ENCODE results near the gene BICDL1. TPM values are rescaled to one million over a fixed set of nuclear protein-coding genes. Genes with fewer than 3 reads are reported as not detected.

Gene BICDL1
- total RNA-seq, 1 experiment from 2014 or later: 14.4 TPM

GRCh38 chr12:120125792-120126634 lies 137.0 kb downstream of the BICDL1 start:
- H3K79me2 ChIP-seq (ENCODE audit: low read depth): no peaks in the 10 kb centered on the region
- POLR2A ChIA-PET (ENCODE audit: unreplicated experiment): interaction anchor here (0.6 kb wide), 1 partner anchor 56 kb away, joined by 14 read pairs; no protein-coding TSS in a partner anchor
- no peak overlapping the region for H3K4me2 ChIP-seq
- no peaks in the 10 kb centered on the region for H3K9me2 ChIP-seq (ENCODE audit: insufficient read depth)
- CTCF ChIA-PET: no interaction called here
- H3F3A ChIP-seq (ENCODE audit: insufficient read depth, low read depth): peaks cover 40% of the 10 kb centered on the region
- intact Hi-C loops (cut with micrococcal nuclease; ENCODE audit: unreplicated experiment): no loop called here
- no TSS peak for BruUV-seq (replicated peaks)
- DNase-seq: no peak
- no peaks in the 10 kb centered on the region for H3K9me3 ChIP-seq (ENCODE audit: insufficient read depth, low read depth)
- H2AFZ ChIP-seq: no peak overlapping the region
- TF ChIP-seq CTCF (conservative IDR thresholded peaks at IDR 0.05) (no peak), EZH2 (IDR thresholded peaks at IDR 0.05; ENCODE audit: low read depth) (no peak)
- no peak overlapping the region for H3K27ac ChIP-seq
- no peaks in the 10 kb centered on the region for H4K20me1 ChIP-seq (ENCODE audit: insufficient read depth)
- H3K27me3 ChIP-seq (ENCODE audit: insufficient read depth, low read depth): no peaks in the 10 kb centered on the region
- H3K36me3 ChIP-seq (ENCODE audit: low read depth): 0 out of 2 replicates have a peak, but pooled peaks cover 5% of the 10 kb centered on the region
- no peak overlapping the region for H3K4me3 ChIP-seq
- H3K4me1 ChIP-seq (replicated peaks; ENCODE audit: insufficient read depth): peaks cover 10% of the 10 kb centered on the region

DNA sequence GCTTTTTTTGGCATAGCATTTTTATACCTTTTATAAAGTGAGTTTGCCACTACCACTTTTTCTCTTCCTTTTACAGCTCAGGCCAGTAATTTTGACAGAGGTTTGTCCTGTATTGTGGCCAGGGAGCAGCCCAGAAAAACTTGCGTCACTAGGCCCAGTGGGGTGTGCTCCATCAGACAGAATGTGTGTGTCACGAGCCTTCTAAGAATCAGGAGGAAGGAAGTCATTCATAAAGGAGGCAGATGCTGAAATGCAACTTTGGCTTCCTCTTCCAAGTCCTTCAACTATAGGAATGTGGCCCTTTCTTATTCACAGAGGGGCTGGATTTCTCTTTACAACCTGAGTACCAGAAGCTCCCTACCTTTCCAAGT lies 137.6 kb downstream of the BICDL1 start:
- Histone ChIP-seq H3K4me3 (no peak overlapping the region), H3K9me3 (ENCODE audit: insufficient read depth, low read depth) (no peaks in the 10 kb centered on the region), H3K36me3 (ENCODE audit: low read depth) (0 out of 2 replicates have a peak, but pooled peaks cover 5% of the 10 kb centered on the region), H3K4me2 (no peak overlapping the region), H3K27ac (no peak overlapping the region), H4K20me1 (ENCODE audit: insufficient read depth) (no peaks in the 10 kb centered on the region), H3F3A (ENCODE audit: insufficient read depth, low read depth) (peaks cover 40% of the 10 kb centered on the region), H3K79me2 (ENCODE audit: low read depth) (no peaks in the 10 kb centered on the region), H3K4me1 (replicated peaks; ENCODE audit: insufficient read depth) (peaks cover 10% of the 10 kb centered on the region), H2AFZ (no peak overlapping the region), H3K27me3 (ENCODE audit: insufficient read depth, low read depth) (no peaks in the 10 kb centered on the region), H3K9me2 (ENCODE audit: insufficient read depth) (no peaks in the 10 kb centered on the region)
- POLR2A ChIA-PET (ENCODE audit: unreplicated experiment): no interaction called here
- BruUV-seq (replicated peaks): no TSS peak
- CTCF ChIA-PET: interaction anchor here (0.6 kb wide), 1 partner anchor 9 kb away, joined by 4 read pairs; no protein-coding TSS in a partner anchor
- no peak for DNase-seq
- TF ChIP-seq CTCF (conservative IDR thresholded peaks at IDR 0.05): no peak
- no peak for TF ChIP-seq EZH2 (IDR thresholded peaks at IDR 0.05; ENCODE audit: low read depth)
- intact Hi-C loops (cut with micrococcal nuclease; ENCODE audit: unreplicated experiment): no loop called here

GRCh38 chr12:120130011-120130410 lies 141.0 kb downstream of the BICDL1 start:
- POLR2A ChIA-PET (ENCODE audit: unreplicated experiment): no interaction called here
- Histone ChIP-seq H3K4me2 (no peak overlapping the region), H3K27me3 (ENCODE audit: insufficient read depth, low read depth) (no peaks in the 10 kb centered on the region)

More at GRCh38 chr12:120130011-120130410, 141.0 kb downstream of the BICDL1 start:
- no peak for DNase-seq
- no peak for TF ChIP-seq CTCF (conservative IDR thresholded peaks at IDR 0.05)
- no peak for TF ChIP-seq EZH2 (IDR thresholded peaks at IDR 0.05; ENCODE audit: low read depth)
- no peak overlapping the region for H3K27ac ChIP-seq
- no peaks in the 10 kb centered on the region for H3K79me2 ChIP-seq (ENCODE audit: low read depth)
- BruUV-seq (replicated peaks): no TSS peak
- CTCF ChIA-PET: no interaction called here
- H3K4me1 ChIP-seq (replicated peaks; ENCODE audit: insufficient read depth): no peaks in the 10 kb centered on the region
- H3K9me2 ChIP-seq (ENCODE audit: insufficient read depth): no peaks in the 10 kb centered on the region
- peaks cover 22% of the 10 kb centered on the region; the same call in 1 of the 2 replicates for H3F3A ChIP-seq (ENCODE audit: insufficient read depth, low read depth)
- 0 out of 2 replicates have a peak, but pooled peaks cover 5% of the 10 kb centered on the region for H3K36me3 ChIP-seq (ENCODE audit: low read depth)
- intact Hi-C loops (cut with micrococcal nuclease; ENCODE audit: unreplicated experiment): no loop called here
- H4K20me1 ChIP-seq (ENCODE audit: insufficient read depth): no peaks in the 10 kb centered on the region
- H3K4me3 ChIP-seq: no peak overlapping the region
- no peaks in the 10 kb centered on the region for H3K9me3 ChIP-seq (ENCODE audit: insufficient read depth, low read depth)
- no peak overlapping the region for H2AFZ ChIP-seq

All from PC-9 (cell line).